Lower leg skin (tissue), 3 donors: ENCODE measurements around the gene ANXA8.
"Not testable (repeated sequence)": the region's sequence is repeated elsewhere in the genome, so short reads cannot be mapped to it uniquely, and the experiment has no call there.

ENCODE experiments used
- POLR2A ChIP-seq, 2 donors: fragments of 450-650 bp; IDR thresholded peaks; one replicate each; pipeline ENCODE4 v1.6.1; 2016 to 2017; ENCODE audit warnings: antibody characterized with exemption in 2 of 2, mild to moderate bottlenecking in 1 of 2, moderate library complexity in 1 of 2
- TF ChIP-seq, protein P1 (sequence below), 3 donors: fragments of 450-650 bp; IDR thresholded peaks; one replicate each; pipeline ENCODE4 v1.5.1; 2016; ENCODE audit warnings: antibody characterized with exemption in 3 of 3, mild to moderate bottlenecking in 3 of 3, moderate library complexity in 2 of 3

DNA sequence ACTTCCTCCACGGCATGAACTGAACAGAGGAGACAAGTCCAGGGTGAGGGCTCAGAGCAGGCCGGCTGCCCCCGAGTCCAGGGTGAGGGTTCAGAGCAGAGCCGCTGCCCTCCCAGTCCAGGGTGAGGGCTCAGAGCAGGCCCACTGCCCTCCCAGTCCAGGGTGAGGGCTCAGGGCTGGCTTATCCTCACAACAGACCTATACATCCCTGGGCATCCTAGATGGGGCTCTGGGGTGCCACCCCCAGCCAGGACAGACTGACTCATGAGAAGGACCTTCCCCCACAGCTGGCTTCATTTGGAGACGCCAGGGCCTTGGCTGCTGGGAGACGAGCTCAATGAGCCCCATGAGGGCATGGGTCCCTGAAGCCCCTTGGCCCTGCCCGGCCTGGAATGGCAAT is 5.7 kb upstream of the ANXA8 start:
- TF ChIP-seq, protein P1, sequence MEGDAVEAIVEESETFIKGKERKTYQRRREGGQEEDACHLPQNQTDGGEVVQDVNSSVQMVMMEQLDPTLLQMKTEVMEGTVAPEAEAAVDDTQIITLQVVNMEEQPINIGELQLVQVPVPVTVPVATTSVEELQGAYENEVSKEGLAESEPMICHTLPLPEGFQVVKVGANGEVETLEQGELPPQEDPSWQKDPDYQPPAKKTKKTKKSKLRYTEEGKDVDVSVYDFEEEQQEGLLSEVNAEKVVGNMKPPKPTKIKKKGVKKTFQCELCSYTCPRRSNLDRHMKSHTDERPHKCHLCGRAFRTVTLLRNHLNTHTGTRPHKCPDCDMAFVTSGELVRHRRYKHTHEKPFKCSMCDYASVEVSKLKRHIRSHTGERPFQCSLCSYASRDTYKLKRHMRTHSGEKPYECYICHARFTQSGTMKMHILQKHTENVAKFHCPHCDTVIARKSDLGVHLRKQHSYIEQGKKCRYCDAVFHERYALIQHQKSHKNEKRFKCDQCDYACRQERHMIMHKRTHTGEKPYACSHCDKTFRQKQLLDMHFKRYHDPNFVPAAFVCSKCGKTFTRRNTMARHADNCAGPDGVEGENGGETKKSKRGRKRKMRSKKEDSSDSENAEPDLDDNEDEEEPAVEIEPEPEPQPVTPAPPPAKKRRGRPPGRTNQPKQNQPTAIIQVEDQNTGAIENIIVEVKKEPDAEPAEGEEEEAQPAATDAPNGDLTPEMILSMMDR (IDR thresholded peaks at IDR 0.05): not testable (repeated sequence)
- not testable (repeated sequence) for TF ChIP-seq POLR2A (IDR thresholded peaks at IDR 0.05)
